ENCODE results near the gene GSTM5.
"Not testable (repeated sequence)": the region's sequence is repeated elsewhere in the genome, so short reads cannot be mapped to it uniquely, and the experiment has no call there.

GSTM5 gene

DNA sequence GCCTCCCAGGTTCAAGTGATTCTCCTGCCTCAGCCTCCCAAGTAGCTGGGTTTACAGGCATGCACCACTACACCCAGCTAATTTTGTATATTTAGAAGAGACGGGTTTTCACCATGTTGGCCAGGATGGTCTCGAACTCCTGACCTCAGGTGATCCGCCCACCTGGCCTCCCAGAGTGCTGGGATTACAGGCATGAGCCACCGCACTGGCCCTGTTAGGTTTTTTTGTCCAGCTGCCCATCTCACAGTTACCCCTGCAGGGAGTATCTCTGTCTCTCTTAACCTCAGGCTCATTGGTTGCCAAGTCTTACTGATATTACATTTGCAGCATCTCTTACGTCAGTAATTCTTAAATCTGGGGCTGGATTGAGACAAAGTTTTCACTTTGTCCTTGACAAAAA is 44.3 kb downstream of the GSTM5 start:
- WGBS, result 96% methylated on average over 5 of the region's 5 CpGs
- H3K36me3 ChIP-seq (ENCODE audit: insufficient read depth, low read length); H3K4me1 ChIP-seq (ENCODE audit: insufficient read depth, low read length); H3K27me3 ChIP-seq (ENCODE audit: insufficient read depth, low read length); H3K4me3 ChIP-seq (ENCODE audit: low read length); H3K9ac ChIP-seq (ENCODE audit: low read depth, low read length); H3K9me3 ChIP-seq (ENCODE audit: insufficient read depth, low read depth, low read length); H3K27ac ChIP-seq (ENCODE audit: low read depth, low read length): not testable (repeated sequence)

DNA sequence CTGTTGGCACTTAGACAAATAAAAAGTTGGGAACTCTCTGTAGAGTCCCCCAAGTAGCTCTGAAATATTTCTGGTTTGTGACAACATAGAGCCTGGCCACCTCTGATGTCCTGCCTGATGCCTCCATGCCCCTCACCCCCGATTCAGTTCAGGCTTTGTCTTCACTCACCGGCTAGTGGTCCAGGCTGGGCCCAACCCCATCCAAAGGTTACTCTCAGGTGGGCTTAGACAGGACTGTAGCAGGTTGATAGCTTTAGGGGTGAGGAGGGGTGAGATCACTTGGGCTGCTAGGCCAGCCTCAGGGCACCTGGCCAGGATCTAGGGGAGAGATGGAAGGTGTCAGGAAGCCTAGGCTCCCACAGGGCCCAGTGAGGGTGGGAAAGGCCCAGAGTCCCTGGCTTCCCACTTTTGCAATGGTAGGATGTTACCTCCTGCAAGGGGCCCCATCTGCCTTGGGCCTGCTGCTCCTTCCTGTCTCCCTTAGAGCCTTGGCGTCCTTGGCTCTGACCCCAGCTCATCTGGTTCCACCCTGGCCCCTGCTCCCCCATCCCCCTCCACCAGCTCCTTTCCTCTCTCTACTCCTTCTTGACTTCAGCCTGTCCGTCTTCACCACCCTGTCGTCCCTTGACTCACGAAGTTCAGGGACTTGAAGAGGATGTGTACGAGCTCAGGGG is 44.9 kb downstream of the GSTM5 start:
- WGBS, result 92% methylated on average over 7 of the region's 7 CpGs
- no peak overlapping the region for H3K27ac ChIP-seq (ENCODE audit: low read depth, low read length)
- H3K9ac ChIP-seq (ENCODE audit: low read depth, low read length), result no peak overlapping the region
- peaks cover 2% of the 10 kb centered on the region; the same call in 1 of the 2 replicates for H3K27me3 ChIP-seq (ENCODE audit: insufficient read depth, low read length)
- H3K36me3 ChIP-seq (ENCODE audit: insufficient read depth, low read length), result no peaks in the 10 kb centered on the region
- H3K4me3 ChIP-seq (ENCODE audit: low read length), result no peak overlapping the region
- no peaks in the 10 kb centered on the region for H3K4me1 ChIP-seq (ENCODE audit: insufficient read depth, low read length)
- H3K9me3 ChIP-seq (ENCODE audit: insufficient read depth, low read depth, low read length), result no peaks in the 10 kb centered on the region

DNA sequence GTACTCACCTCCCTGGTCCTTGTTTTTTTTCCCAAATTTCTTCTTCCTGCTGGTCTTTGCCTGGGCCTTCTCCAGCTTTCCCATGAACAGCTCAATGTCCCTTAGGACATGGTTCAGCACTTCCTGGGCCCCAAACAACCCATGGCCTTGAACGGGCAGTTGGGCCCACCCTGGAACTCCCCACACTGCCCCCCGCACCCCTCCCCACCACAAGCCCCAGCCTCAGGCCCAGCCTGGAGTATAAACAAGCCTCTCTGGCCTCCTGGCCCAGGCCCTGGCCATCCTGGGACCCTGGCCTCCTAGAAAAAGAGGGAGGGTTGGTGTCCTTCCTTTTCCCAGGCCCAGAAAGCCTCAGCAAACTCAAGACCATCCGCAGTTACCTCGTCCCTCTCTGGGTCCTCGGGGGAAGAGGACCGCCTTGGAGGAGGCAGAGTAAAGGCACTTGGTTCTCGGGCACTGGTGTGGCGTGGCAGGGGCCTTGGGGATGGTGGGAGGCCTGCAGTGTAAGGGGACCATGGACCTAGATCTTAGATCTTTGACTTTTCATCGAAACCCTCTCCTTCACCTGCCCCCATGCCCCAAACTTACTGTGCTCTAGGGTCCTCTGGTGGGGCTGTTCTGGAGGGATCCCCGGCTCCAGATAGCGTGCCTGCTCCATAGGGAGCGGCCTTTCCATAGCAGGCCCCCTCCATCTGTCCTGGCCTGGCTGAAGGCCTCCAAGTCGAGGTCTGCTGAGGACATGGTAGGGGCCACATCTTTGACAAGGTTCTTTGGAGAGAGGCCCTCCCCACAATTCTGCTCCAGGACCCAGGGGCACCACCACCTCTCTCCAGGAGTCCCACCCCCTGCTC is 46.1 kb downstream of the GSTM5 start:
- H3K27ac ChIP-seq (ENCODE audit: low read depth, low read length), result no peak overlapping the region
- H3K27me3 ChIP-seq (ENCODE audit: insufficient read depth, low read length), result no peaks in the 10 kb centered on the region
- H3K9me3 ChIP-seq (ENCODE audit: insufficient read depth, low read depth, low read length), result no peaks in the 10 kb centered on the region
- no peak overlapping the region for H3K4me3 ChIP-seq (ENCODE audit: low read length)
- H3K4me1 ChIP-seq (ENCODE audit: insufficient read depth, low read length), result no peaks in the 10 kb centered on the region
- H3K9ac ChIP-seq (ENCODE audit: low read depth, low read length), result no peak overlapping the region
- WGBS, result 93% methylated on average over 13 of the region's 13 CpGs
- H3K36me3 ChIP-seq (ENCODE audit: insufficient read depth, low read length), result no peaks in the 10 kb centered on the region

DNA sequence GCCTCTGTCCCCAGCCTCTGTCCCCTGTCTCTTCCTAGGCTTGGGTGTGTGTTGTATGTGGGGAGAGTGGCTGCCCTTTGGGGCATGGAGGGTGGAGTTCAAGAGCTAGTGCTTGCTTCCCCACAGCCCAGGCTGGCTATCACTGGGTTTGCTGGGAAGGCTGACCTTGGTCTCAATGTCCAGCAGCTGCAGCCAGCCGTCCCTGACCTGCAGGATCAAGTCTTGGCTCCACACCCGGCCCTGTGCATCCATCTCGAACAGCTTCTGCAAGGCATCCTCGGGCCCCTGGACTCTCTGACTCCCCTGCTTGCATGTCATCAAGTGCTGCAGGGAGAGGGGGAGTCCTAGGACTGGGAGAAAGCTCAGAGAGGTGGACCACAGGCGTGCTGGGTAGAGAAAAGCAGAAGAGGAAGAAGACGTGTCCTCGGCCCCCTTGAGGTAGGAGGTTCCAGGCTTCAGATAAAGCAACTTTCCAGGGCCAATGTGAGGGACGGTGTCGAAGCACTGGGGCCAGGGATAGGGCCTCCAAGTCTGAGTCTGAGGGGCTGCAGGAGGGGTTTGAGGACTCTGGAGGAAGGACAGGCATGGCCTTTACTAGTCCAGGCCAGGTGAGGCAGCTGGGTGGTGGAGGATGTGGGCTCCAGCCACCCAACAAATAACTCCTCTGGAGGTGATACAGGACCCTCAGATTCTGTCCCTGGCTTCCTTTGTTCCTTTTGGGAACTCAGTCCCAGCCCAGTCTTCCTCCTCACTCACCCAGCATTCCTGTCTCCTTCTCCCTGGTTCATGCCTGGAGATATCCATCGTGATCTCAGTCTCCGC is 47.7 kb downstream of the GSTM5 start:
- Histone ChIP-seq H3K9me3 (ENCODE audit: insufficient read depth, low read depth, low read length) (no peaks in the 10 kb centered on the region), H3K27me3 (ENCODE audit: insufficient read depth, low read length) (no peaks in the 10 kb centered on the region), H3K27ac (ENCODE audit: low read depth, low read length) (no peak overlapping the region), H3K4me3 (ENCODE audit: low read length) (no peak overlapping the region), H3K4me1 (ENCODE audit: insufficient read depth, low read length) (no peaks in the 10 kb centered on the region), H3K9ac (ENCODE audit: low read depth, low read length) (no peak overlapping the region), H3K36me3 (ENCODE audit: insufficient read depth, low read length) (no peaks in the 10 kb centered on the region)
- WGBS, result 93% methylated on average over 11 of the region's 11 CpGs

DNA sequence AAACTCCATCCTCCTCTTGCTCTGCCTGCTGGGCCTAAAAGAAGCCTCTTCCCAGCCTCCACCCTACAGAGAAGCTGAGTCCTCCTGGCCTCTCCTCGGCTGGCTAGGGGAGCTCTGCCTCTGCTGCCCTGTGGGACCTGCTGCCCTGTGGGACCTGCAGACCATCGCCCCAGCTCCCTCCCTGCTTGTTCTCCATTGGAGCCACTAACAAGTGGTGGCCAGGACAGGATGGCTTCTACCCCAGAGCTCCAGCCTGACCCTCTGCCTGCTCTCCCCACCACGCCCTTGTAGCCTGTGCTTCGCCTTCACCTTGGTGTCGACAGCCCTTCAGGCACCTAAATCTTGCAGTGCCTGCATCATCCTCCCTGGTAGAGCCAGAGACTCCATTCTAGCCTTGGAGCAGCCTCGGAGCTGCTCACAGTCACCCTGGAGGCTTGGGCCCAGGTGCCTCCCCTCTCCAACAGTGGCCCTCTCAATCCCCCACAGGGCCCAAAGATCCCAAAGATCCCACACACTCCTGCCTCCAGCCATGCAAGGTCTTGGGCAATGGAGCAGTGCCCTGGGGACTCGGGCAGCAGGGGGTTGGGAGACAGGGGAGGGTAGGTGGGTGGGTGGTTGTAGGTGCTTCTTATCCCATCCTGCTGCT is 48.7 kb downstream of the GSTM5 start:
- Histone ChIP-seq H3K27ac (ENCODE audit: low read depth, low read length) (no peak overlapping the region), H3K9ac (ENCODE audit: low read depth, low read length) (no peak overlapping the region)
- WGBS, result 94% methylated on average over 7 of the region's 7 CpGs

DNA sequence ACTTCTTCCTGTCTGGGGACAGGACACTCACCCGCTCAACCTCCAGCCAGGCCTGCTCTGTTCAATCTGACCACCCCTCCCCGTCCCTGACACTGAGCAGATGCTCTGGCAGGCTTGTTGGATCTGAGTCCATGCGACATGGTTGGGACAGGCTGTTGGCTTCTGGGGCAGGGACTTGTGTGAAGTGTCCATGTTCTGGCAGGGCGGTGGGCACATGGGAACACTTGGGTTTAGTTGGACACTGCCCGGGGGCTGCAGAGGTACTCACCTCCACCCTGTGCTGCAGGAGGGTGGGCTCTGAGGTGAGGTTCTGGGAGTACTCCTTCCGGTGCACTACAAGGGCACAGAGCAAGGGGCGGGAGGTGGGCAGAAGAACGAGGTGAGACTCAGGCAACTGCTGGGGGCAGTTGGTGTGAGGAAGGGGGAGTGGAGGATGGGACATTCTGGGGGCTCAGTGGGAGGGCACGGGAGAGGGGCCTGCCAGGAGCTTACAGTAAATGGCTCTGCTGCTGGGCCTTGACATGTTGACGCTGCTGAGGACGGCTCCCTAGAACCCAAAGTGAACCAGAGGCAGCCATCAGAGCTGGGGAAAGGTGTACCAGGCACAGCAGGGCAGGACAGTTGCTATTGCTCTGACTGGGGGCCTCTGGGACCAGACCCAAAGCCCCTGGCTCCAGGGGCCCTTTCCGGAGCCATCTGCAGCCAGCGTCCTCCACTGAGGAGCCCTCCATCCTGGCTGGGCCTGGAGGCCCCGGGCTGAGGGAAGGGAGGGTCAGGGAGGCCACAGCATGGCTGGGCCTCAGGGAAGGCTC is 49.4 kb downstream of the GSTM5 start:
- no peaks in the 10 kb centered on the region for H3K27me3 ChIP-seq (ENCODE audit: insufficient read depth, low read length)
- H3K27ac ChIP-seq (ENCODE audit: low read depth, low read length), result no peak overlapping the region
- H3K9me3 ChIP-seq (ENCODE audit: insufficient read depth, low read depth, low read length), result no peaks in the 10 kb centered on the region
- no peak overlapping the region for H3K9ac ChIP-seq (ENCODE audit: low read depth, low read length)
- no peaks in the 10 kb centered on the region for H3K36me3 ChIP-seq (ENCODE audit: insufficient read depth, low read length)
- H3K4me1 ChIP-seq (ENCODE audit: insufficient read depth, low read length), result no peaks in the 10 kb centered on the region
- H3K4me3 ChIP-seq (ENCODE audit: low read length), result no peak overlapping the region
- WGBS, result 89% methylated on average over 14 of the region's 14 CpGs

More for the DNA sequence above, 48.7 kb downstream of the GSTM5 start:
- Histone ChIP-seq H3K27me3 (ENCODE audit: insufficient read depth, low read length) (no peaks in the 10 kb centered on the region), H3K4me3 (ENCODE audit: low read length) (no peak overlapping the region), H3K4me1 (ENCODE audit: insufficient read depth, low read length) (no peaks in the 10 kb centered on the region), H3K36me3 (ENCODE audit: insufficient read depth, low read length) (no peaks in the 10 kb centered on the region), H3K9me3 (ENCODE audit: insufficient read depth, low read depth, low read length) (no peaks in the 10 kb centered on the region)

DNA sequence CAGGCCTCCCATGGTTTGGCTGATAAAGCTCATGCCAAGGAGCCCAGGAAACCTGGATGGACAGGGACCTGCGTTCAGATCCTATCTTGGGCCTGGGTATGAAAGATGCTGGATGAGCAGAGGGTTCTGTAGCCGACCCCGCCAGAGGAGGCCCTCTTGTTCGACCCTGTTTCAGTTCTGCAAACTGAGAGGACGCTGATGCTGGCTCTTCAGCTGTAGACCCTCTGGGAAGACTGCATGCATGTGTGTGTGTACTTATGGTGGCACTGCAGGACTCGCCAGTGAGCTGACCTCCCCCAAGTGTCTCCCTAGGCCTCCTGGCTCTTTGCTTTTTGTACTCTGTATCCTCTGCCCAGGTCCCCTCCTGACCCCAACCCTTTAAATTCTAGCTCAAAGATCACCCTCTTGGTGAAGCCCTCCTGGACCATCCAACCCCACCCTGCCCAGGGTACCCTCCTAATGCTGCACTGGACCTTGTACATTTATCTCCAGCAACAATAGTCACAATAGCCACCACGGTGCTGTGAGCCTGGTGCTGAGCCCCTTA is 50.1 kb downstream of the GSTM5 start:
- H3K27ac ChIP-seq (ENCODE audit: low read depth, low read length), result no peak overlapping the region
- WGBS, result 92% methylated on average over 7 of the region's 7 CpGs
- no peak overlapping the region for H3K4me3 ChIP-seq (ENCODE audit: low read length)
- no peak overlapping the region for H3K9ac ChIP-seq (ENCODE audit: low read depth, low read length)
- H3K27me3 ChIP-seq (ENCODE audit: insufficient read depth, low read length), result no peaks in the 10 kb centered on the region
- H3K4me1 ChIP-seq (ENCODE audit: insufficient read depth, low read length), result no peaks in the 10 kb centered on the region
- H3K36me3 ChIP-seq (ENCODE audit: insufficient read depth, low read length), result no peaks in the 10 kb centered on the region
- no peaks in the 10 kb centered on the region for H3K9me3 ChIP-seq (ENCODE audit: insufficient read depth, low read depth, low read length)

DNA sequence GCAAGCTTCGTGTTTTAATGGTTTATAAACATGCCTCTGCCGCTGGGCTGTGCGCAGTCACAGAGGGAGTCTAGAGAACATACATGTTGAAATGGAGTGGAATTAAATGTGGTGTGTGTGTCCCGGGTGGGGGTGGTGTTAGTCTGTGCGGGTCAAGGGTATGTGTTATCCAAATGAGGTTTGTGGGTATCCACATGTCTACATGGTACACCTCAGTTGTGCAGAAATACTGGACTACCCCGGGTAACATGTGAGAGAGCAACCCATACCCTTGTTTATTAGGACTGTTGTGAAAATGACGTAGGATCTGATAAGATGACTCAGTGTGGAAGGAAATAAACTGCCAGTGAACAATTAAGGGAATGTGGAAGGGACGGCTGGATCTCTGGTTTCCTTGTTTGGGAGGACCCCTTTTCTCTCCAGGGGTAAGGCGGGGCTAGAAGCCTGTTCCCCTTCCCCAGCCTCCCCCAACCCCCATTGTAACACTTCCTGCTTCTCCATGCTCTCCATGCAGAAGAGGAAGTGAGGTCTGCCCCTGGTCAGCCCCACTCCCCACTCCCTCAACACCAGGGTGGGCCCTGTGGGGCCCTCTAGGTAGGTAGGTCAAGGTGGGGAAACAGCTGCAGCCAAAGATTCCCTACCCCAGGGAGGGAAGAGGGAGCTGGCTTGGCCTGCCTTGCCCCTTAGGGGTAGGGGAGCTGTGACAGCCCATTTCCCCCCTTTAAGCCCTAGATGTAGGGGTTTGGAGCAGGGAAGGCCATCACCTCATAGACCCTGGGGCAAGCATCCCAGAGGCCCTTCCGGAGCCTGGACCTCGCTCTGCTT is 51.0 kb downstream of the GSTM5 start:
- no peak overlapping the region for H3K27ac ChIP-seq (ENCODE audit: low read depth, low read length)
- WGBS, result 87% methylated on average over 11 of the region's 11 CpGs
- H3K36me3 ChIP-seq (ENCODE audit: insufficient read depth, low read length), result no peaks in the 10 kb centered on the region
- no peak overlapping the region for H3K9ac ChIP-seq (ENCODE audit: low read depth, low read length)
- H3K9me3 ChIP-seq (ENCODE audit: insufficient read depth, low read depth, low read length), result no peaks in the 10 kb centered on the region
- no peaks in the 10 kb centered on the region for H3K4me1 ChIP-seq (ENCODE audit: insufficient read depth, low read length)
- H3K4me3 ChIP-seq (ENCODE audit: low read length), result no peak overlapping the region
- H3K27me3 ChIP-seq (ENCODE audit: insufficient read depth, low read length), result no peaks in the 10 kb centered on the region

DNA sequence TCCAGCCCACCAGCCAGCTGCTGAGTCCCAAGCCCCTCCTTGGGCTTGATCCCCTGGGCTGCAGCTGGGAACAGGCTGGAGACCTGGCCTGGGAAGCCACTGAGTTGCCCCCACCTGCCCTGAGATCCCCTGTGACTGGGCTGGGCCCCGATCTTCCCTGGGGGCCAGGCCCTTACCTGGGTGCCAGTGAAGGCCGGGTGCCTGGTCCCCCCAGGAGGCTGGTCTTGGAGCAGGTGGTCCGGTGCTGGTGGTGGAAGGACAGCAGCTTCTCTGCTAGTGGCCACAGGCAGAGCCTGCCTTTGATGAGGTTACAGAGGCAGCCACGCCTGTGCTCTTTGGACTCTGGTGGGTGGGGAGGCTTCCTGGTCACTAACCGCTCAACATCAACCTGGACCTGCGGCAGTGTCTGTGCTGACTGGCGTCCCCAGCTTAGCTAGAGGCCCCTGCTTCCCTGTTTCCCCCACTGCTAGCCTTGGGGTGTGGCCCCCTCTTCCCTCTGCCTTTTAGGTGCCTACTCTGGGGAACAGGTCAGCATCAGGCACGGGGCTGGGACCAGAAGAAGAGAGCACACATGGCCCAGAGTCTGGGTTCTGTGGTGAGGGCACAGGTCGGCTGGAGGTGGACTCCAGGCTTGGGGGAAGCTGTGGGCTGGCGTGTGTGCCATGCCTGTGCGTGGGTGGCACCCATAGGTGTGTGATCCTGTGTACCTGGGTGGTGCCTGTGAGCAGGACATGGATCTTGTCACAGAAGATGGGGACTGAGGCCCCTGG is 51.8 kb downstream of the GSTM5 start, which contains the start of gene EPS8L3:
EPS8L3 (minus strand) TSS at position 278 of the 770 bp plus-strand sequence. CDS start 2,174 bp downstream, outside the sequence.
- no peaks in the 10 kb centered on the region for H3K36me3 ChIP-seq (ENCODE audit: insufficient read depth, low read length)
- no peak within 1 kb of the TSS for H3K27ac ChIP-seq (ENCODE audit: low read depth, low read length)
- H3K27me3 ChIP-seq (ENCODE audit: insufficient read depth, low read length), result no peaks in the 10 kb centered on the region
- H3K9me3 ChIP-seq (ENCODE audit: insufficient read depth, low read depth, low read length), result no peaks in the 10 kb centered on the region
- H3K9ac ChIP-seq (ENCODE audit: low read depth, low read length), result no peak within 1 kb of the TSS
- H3K4me3 ChIP-seq (ENCODE audit: low read length), result no peak within 1 kb of the TSS
- no peaks in the 10 kb centered on the region for H3K4me1 ChIP-seq (ENCODE audit: insufficient read depth, low read length)
- WGBS, result 92% methylated on average over 11 of the region's 11 CpGs
